ENCODE results near the gene BECN2.

- TF ChIP-seq, protein P1, sequence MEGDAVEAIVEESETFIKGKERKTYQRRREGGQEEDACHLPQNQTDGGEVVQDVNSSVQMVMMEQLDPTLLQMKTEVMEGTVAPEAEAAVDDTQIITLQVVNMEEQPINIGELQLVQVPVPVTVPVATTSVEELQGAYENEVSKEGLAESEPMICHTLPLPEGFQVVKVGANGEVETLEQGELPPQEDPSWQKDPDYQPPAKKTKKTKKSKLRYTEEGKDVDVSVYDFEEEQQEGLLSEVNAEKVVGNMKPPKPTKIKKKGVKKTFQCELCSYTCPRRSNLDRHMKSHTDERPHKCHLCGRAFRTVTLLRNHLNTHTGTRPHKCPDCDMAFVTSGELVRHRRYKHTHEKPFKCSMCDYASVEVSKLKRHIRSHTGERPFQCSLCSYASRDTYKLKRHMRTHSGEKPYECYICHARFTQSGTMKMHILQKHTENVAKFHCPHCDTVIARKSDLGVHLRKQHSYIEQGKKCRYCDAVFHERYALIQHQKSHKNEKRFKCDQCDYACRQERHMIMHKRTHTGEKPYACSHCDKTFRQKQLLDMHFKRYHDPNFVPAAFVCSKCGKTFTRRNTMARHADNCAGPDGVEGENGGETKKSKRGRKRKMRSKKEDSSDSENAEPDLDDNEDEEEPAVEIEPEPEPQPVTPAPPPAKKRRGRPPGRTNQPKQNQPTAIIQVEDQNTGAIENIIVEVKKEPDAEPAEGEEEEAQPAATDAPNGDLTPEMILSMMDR (IDR thresholded peaks at IDR 0.05): no peak
- no peak for TF ChIP-seq POLR2A (IDR thresholded peaks at IDR 0.05)
Observed at GRCh38 chr1:242006976-242007375, 49.4 kb downstream of the BECN2 start.
